ENCODE data around the gene PIMREG. TPM values are rescaled to one million over a fixed set of nuclear protein-coding genes. Genes with fewer than 3 reads are reported as not detected.

Gene PIMREG
- total RNA-seq, 3 donors from 2014 or later: 0.95 to 13.0 (median 3.2) TPM

GRCh38 chr17:6423931-6424330 is 20.3 kb upstream of the PIMREG start:
- H3K4me1 ChIP-seq (ENCODE audit: low read depth): no peaks in the 10 kb centered on the region
- no peaks in the 10 kb centered on the region for H3K36me3 ChIP-seq (ENCODE audit: low read depth)
- no peak for ATAC-seq
- intact Hi-C loops (cut with DNase I, micrococcal nuclease): loop anchor here (5.0 kb wide), 2 partner anchors 832 to 837 kb away; no protein-coding TSS in a partner anchor
- TF ChIP-seq CTCF (IDR thresholded peaks at IDR 0.05): no peak
- no peak overlapping the region for H3K4me3 ChIP-seq
- DNase-seq: no peak
- H3K9me3 ChIP-seq: no peaks in the 10 kb centered on the region

- Histone ChIP-seq H3K9me3 (no peaks in the 10 kb centered on the region), H3K4me1 (ENCODE audit: low read depth) (no peaks in the 10 kb centered on the region), H3K36me3 (ENCODE audit: low read depth) (no peaks in the 10 kb centered on the region), H3K4me3 (no peak overlapping the region)
- DNase-seq (no peak), ATAC-seq (no peak)
- intact Hi-C loops (cut with DNase I, micrococcal nuclease): no loop called here
- TF ChIP-seq CTCF (IDR thresholded peaks at IDR 0.05): no peak
Observed at GRCh38 chr17:6425407-6425806, 18.8 kb upstream of the PIMREG start.

- no peak for TF ChIP-seq CTCF (IDR thresholded peaks at IDR 0.05)
- no peak overlapping the region for H3K4me3 ChIP-seq
- no peak for DNase-seq
- intact Hi-C loops (cut with DNase I, micrococcal nuclease): no loop called here
- no peaks in the 10 kb centered on the region for H3K4me1 ChIP-seq (ENCODE audit: low read depth)
- H3K36me3 ChIP-seq (ENCODE audit: low read depth): no peaks in the 10 kb centered on the region
- no peak for ATAC-seq
- H3K9me3 ChIP-seq: peaks cover 6% of the 10 kb centered on the region
Observed at GRCh38 chr17:6426356-6427101, 17.7 kb upstream of the PIMREG start.

- DNase-seq (peak in 1 of 3 donors; percentile 27), ATAC-seq (peak; percentile 19)
- intact Hi-C loops (cut with DNase I, micrococcal nuclease): no loop called here
- Histone ChIP-seq H3K4me1 (ENCODE audit: low read depth) (no peaks in the 10 kb centered on the region), H3K4me3 (no peak overlapping the region), H3K36me3 (ENCODE audit: low read depth) (no peaks in the 10 kb centered on the region), H3K9me3 (peaks cover 6% of the 10 kb centered on the region)
- TF ChIP-seq CTCF (IDR thresholded peaks at IDR 0.05): no peak
Observed at GRCh38 chr17:6427279-6427781, 16.9 kb upstream of the PIMREG start.

GRCh38 chr17:6428207-6428965 is 15.9 kb upstream of the PIMREG start:
- DNase-seq: no peak
- peaks cover 6% of the 10 kb centered on the region for H3K9me3 ChIP-seq
- no peak for TF ChIP-seq CTCF (IDR thresholded peaks at IDR 0.05)
- H3K36me3 ChIP-seq (ENCODE audit: low read depth): no peaks in the 10 kb centered on the region
- no peak overlapping the region for H3K4me3 ChIP-seq
- intact Hi-C loops (cut with DNase I, micrococcal nuclease): no loop called here
- no peaks in the 10 kb centered on the region for H3K4me1 ChIP-seq (ENCODE audit: low read depth)
- no peak for ATAC-seq
